ENCODE results near the gene ANTKMT.
"Not testable (repeated sequence)": the region's sequence is repeated elsewhere in the genome, so short reads cannot be mapped to it uniquely, and the experiment has no call there.

ANTKMT gene

DNA sequence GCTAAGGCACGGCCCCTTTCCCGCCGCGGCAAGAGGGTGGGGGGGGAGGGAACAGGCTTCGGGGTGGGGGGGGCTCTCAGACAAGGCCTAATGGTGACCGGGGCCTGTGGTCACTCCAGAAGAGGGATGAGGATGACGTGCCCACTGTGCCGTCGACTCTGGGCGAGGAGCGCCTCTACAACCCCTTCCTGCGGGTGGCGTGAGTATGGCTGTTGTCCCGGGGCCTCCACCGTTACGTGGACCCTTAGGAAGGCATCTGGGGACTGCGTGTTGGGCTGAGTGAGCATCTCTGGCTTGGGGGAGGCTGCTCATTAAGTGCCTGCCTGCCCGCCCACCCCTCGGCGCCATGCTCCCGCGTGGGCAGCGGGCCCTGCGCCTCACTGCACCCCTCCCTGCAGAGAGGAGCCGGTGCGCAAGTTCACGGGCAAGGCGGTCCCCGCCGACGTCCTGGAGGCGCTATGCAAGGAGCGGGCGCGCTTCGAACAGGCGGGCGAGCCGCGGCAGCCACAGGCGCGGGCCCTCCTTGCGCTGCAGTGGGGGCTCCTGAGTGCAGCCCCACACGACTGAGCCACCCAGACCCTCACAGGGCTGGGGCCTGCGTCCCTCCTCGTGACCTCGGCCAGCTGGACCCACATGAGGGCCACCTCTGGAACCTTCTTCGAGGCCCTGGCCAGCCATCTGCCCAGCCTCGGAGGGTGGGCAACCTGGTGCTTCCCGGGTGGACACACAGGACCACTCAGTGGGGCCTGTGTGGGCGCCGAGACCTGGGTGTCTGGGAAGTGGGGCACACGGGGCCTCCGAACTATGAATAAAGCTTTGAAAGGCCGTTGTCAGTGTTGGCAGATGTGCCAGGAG, 8.2 kb downstream of the ANTKMT start:
- DNase-seq = no peak

GRCh38 chr16:729768-730665, 9.1 kb downstream of the ANTKMT start:
- no peak for DNase-seq

DNA sequence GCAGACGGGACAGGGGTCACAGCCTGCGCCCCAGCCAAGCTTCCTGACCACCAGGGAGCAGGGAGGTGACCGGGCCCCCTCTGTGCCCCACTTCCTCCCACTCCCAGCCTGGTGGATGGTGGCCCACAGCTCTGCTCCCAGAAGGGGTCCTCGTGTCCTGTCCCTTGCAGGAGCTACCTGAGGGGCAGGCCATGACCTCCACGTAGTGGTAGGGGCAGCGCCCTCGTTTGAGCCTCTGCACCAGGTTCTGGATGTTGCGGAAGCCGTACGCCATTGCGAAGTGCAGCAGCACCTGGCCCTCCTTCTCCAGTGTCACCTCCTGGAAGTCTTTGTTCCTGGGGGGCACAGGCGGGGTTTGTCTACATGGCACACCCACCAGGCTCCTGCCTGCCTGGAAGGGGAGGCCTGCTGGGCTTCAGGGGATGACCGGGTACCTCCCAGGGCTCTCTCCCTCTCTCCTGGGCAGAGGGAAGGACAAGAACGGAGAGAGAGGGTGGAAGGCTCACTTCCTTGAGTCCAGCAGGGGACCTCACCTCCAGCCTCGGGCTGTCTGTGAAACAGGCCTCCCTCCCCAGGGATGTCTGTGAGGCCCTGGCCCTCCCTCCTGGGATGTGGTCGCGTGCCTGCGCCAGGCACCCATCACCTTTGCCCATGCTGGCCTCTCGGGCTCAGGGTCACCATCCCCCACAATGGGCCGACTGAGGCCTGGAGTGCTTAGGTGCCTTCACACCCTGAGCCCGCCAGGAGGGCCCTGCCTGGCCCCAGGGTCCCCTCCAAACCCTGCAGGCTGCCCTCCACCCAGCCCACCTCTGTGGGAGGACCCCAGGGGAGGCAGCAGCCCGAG, 9.9 kb downstream of the ANTKMT start:
- no peak for DNase-seq

- DNase-seq = no peak
Measured at GRCh38 chr16:732332-732731, 11.4 kb downstream of the ANTKMT start.

- DNase-seq = no peak
Measured at GRCh38 chr16:732936-733335, 12.0 kb downstream of the ANTKMT start.

DNA sequence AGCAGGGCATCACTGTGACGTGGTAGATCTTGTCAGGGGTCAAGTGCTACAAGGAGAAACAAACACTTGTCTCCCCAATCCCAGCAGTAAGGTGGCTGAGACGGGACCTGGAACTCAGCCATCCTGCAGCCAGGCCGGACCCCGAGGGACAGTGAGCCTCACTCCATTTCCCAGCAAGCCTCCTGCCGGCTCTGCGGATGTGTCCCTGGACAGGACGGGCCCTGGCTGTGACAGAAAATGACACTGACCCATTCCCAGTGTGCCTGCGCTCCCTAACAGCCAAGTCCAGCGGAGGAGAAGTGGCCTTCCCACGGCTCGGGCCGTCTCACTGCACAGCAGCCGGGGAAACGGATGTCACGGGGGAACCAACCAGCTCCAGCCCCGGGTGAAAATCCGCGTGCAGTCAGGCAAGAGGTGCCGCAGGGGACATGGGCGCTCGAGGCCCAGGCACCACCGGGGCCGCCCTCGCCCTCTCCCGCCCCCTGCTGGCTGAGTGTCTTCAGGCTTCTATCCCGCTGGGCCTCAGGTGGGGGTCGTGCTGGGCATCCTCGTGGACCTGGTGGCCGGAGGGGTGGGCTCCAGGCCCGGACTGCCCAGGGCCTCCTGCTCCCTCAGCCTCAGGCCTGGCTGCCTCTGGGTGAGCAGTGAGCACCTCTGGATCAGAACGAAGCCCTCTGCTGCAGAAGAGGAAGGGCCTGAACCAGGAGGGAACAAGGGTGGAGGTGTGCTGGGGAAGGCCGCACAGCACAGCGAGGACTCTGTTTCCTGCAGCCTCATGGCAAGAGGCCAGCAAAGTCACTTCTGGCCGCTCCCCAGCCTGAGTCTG, 12.6 kb downstream of the ANTKMT start:
- no peak for DNase-seq

GRCh38 chr16:734208-734980, 13.4 kb downstream of the ANTKMT start:
- DNase-seq = no peak

DNA sequence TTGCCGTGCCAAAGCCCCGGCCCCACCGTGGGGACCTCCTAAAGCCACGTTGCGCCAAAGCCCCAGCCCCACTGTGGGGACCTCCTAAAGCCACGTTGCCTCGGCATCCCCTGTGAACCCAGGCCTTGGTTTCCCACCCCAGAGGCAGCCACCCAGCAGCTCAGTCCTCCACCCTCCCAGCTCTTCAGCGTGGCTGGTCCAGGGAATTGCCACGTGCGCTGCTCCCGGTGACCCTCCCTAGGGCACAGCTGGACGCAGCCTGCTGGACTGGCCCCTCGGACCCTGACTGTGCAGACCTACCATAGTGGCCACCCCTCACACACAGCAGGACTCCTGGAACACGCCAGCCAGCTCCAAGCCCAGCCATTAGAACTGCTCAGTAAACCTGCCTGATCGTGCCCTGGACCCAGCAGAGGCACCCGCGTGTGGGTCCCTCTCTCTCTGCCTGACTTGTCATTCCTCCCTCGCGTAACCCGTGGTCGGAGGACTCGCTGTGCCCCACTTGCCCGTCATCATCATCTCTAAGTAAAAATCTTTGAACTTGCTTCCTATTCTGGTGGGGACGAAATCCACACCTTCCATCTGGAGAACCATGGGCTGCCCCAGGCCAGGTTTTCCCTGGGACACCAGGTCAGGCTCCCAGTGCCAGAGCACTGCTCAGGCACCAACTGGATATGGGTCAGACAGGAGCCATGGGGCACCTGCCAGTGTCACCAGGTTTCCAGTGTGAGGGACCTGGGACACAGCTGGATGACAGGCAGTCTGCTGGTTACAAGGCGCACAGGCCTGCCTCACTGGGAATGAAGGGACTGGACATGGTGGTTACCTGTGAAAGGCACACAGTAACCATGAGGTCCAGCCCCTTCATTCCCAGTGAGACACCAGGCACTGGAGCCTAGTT, 14.3 kb downstream of the ANTKMT start:
- DNase-seq = no peak

GRCh38 chr16:735982-736453, 15.1 kb downstream of the ANTKMT start:
- no peak for DNase-seq

DNA sequence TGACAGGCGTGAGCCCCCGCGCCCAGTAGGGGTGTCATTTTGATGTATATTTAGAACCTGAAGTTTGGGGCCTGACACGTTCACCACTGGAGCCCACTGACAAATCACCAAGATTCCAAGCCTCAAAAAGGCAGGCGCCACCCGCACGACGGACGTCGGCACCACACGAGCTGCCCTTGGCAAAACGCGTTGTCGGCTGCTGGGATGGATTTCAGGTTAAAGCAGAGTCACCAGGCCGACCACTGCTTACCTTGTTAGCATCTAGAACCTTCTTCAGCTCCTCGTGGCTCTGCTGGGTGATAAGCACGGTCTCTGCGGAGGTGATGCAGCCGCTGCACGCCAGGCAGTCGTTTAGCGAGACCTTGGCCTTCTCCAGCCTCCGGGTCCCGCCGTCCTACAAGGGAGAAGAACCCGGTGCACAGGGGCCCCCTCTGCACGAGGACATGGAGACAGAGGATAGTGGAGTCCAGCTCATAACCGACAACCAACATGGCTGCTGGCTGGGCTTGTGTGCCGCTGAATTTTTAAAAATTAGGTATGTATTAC, 16.1 kb downstream of the ANTKMT start:
- no peak for DNase-seq

- no peak for DNase-seq
Measured at GRCh38 chr16:739560-740458, 18.9 kb downstream of the ANTKMT start.

GRCh38 chr16:740459-740763, 19.5 kb downstream of the ANTKMT start:
- DNase-seq = no peak

- peak; percentile 89 to 93 for DNase-seq
Measured at GRCh38 chr16:740764-741505, 20.0 kb downstream of the ANTKMT start, which contains the start of gene CIAO3. CIAO3 (minus strand) TSS chr16:740997; CDS start chr16:740985, 12 bp downstream.

- DNase-seq = no peak
Measured at GRCh38 chr16:741986-742629, 21.2 kb downstream of the ANTKMT start.

DNA sequence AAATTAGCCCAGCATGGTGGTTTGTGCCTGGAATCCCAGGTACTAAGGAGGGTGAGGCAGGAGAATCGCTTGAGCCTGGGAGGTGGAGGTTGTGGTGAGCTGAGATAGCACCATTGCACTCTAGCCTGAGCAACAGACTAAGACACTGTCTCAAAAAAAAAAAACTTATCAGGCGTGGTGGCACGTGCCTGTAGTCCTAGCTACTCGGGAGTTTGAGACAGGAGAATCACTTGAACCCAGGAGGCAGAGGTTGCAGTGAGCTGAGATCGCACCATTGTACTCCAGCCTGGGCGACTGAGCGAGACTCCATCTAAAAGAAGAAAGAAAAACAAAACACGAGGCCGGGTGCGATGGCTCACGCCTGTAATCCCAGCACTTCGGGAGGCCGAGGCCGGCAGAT, 21.9 kb downstream of the ANTKMT start:
- DNase-seq = not testable (repeated sequence)

DNA sequence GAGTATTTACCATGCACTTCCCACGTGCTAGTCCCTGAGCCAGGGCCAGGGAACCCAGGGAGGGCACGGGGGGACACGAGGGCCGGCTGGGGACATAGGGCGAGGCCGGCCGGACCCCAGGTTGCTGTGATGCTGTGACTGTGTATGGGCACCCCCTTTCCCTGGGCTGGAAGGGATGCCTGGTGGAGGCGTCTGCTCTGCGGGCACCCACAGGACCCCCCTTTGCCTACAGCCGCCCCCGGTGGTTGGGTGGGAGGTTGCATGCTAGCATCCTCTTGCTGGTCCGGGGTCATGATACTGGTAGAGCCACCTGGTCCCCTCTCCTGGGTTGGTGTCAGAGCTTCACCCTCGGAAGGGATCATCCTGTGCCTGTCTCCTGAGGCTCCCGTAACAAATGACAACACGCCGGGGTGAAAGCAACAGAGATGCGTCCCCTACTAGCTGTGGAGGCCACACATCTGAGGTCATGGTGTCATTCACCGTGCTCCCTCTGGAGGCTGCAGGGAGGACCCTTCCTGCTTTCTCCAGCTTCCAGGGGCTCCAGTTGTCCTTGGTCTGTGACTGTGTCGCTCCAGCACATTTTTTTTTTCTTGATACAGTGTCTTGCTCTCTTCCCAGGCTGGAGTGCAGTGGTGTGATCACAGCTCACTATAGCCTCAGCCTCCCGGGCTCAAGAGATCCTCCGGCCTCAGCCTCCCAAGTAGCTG, 23.0 kb downstream of the ANTKMT start:
- DNase-seq = no peak

DNA sequence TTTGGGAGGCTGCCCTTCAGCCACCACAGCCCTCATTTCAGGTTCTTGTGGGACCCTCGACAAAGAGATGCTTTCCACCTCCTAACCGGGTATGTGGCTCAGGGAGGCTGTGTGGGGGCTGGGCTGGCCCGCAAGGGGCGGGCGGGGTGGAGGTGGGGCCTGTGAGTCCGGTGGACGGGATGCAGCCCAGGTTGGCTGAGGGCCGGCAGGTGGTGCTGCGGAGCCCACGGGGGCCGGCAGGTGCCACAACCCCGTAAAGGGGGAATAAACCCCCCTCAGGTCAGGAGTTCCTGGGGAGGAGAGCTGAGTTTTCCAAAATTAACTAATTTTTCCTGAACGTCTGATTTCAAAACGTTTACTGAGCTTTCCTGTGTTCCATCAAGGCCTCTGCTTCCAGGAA, 24.8 kb downstream of the ANTKMT start:
- no peak for DNase-seq
